GM12873 (cell line): ENCODE data around the gene PITPNM1.

ENCODE experiments used
- TF ChIP-seq, protein P1 (sequence below): IDR thresholded peaks from 2 replicates; pipeline ENCODE4 v1.5.1; 2012; ENCODE audit warnings: low read depth, mild to moderate bottlenecking, moderate library complexity, low read length, control low read depth; ENCODE audit not compliant: insufficient read depth; ENCODE audit errors: missing control alignments

PITPNM1 gene

DNA sequence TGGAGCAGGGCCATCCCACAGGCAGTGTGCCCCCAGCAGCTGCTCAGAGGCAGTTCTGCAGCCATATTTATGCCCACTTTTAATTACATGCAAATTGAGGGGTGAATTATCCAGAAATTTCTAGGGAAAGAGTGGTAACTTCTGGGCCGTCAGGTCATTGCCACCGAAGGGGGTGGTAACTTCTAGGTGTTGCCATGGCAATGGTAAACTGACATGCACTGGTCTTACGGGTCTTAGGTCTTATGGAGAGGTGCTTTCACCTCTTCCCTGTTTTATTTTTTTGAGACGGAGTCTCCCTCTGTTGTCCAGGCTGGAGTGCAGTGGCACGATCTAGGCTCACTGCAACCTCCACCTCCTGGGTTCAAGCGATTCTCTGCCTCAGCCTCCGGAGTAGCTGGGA is 32.3 kb downstream of the PITPNM1 start:
- TF ChIP-seq, protein P1, sequence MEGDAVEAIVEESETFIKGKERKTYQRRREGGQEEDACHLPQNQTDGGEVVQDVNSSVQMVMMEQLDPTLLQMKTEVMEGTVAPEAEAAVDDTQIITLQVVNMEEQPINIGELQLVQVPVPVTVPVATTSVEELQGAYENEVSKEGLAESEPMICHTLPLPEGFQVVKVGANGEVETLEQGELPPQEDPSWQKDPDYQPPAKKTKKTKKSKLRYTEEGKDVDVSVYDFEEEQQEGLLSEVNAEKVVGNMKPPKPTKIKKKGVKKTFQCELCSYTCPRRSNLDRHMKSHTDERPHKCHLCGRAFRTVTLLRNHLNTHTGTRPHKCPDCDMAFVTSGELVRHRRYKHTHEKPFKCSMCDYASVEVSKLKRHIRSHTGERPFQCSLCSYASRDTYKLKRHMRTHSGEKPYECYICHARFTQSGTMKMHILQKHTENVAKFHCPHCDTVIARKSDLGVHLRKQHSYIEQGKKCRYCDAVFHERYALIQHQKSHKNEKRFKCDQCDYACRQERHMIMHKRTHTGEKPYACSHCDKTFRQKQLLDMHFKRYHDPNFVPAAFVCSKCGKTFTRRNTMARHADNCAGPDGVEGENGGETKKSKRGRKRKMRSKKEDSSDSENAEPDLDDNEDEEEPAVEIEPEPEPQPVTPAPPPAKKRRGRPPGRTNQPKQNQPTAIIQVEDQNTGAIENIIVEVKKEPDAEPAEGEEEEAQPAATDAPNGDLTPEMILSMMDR: no peak

DNA sequence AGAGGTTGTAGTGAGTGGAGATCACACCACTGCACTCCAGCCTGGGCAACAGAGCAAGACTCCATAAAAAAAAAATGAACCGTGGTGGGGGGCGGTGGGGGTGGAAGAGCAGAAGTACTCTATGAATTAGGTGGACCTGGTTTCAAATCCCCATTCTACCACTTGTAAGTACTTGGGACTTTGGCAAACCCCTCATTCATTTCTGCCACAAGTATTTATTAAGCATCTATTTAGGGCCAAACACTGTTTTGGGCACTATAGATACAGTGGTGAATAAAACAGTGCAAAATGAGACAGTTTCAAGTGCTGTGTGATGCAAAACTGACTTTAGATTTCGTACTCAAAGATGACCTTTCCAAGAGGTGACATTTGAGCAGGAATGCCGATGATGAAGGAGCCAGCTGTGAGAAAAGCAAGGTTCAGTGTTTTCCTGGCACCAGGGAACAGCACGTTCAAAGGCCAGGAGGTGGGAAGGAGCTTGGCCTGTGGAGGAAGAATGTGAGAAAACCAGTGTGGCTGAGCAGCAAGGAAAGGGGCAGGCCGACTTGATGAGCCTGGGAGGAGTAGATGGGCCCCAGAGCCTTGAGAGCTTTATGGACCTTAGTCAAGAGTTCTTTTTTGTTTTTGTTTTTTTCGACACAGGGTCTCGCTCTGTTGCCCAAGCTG is 34.7 kb downstream of the PITPNM1 start:
- TF ChIP-seq, protein P1: no peak

DNA sequence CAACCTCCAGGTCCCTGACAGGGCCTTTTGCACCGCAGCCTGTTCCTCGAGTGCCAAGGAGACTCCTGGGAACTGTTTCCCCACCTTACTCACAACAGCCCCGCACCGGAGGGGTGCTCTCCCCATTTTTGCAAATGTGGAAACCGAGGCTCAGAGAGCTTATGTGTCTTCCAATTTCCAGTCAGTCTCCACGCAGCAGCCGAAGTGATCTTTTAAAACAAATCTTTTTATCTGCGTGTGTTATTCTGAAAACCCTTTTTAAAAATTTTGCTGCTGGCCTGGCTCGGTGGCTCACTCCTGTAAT is 35.7 kb downstream of the PITPNM1 start:
- TF ChIP-seq, protein P1: no peak

DNA sequence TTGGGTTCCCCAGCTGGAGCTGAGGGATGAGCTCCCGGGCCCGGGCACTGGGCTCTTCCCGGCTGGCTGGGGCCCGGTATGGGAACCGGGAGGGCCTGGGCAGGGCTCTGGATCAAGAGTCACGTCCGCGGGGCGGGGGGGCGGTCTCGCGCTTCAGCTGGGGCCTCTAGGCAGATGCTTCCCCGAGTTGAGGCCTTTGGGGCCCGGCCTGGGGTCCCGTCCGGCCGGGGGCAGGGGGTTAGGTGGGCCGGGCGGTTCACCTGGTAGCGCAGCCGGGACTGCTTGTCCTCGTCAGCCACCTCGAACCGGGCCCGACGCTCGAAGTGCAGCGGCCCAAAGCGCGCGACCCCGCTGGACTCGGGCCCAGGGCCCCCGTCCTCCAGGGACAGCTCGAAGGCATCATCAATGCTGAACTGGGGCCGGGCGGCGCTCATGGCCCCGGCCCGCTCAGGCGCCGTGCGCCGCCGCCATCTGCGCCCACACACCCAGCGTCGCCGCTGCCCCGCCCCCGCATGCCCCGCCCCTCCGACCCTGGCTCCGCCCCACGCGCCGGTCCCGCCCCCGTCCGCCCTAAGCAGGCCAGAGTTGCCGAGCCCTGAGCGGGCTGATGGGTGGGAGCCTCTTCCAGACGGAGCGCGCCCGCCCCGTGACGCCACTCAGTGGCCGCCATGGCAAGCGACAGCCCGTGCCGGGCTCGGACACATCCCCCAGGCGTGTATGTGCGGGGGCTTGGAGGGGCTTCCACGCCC is 36.2 kb downstream of the PITPNM1 start, which contains the start of gene TMEM134:
TSS of gene TMEM134 (minus strand) at position 493 of the 749 bp plus-strand sequence. CDS start at position 434, 59 bp downstream.
- TF ChIP-seq, protein P1: peak; percentile 68

DNA sequence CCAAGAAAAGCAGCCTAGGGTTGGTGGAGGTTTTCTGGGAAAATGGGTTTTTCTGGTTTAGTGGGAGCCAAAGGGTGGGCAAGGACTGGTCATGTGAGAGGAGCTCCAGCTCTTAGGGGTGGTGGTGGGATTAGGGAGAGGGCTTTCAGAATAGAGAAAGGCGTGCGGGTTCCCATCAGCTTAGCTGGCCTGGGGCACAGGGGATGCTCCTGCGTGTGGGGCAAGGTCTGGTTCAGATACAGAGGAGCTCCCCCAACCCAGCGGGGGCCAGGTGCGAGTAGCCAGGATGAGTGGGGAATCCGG is 36.8 kb downstream of the PITPNM1 start:
- TF ChIP-seq, protein P1: no peak

DNA sequence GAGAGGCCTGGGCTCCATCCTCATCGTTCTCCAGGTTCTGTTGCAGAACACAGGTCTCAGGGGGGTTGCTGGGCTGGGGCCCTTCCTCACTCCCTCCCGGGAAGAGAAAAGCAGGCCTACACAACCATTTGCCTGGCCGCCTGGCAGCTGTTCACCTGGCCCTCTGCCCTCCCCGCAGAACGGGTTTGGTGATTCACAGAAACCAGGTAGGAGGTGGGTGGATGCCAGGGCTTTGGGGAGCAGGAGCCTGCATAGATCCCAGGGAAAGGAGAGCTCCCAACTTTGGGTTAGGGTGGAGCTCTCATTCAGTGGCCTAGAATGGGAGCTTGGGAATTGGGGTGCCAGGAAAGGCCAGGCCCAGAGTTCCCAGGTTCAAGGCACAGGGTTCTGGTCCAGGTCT is 37.1 kb downstream of the PITPNM1 start:
- TF ChIP-seq, protein P1: no peak

DNA sequence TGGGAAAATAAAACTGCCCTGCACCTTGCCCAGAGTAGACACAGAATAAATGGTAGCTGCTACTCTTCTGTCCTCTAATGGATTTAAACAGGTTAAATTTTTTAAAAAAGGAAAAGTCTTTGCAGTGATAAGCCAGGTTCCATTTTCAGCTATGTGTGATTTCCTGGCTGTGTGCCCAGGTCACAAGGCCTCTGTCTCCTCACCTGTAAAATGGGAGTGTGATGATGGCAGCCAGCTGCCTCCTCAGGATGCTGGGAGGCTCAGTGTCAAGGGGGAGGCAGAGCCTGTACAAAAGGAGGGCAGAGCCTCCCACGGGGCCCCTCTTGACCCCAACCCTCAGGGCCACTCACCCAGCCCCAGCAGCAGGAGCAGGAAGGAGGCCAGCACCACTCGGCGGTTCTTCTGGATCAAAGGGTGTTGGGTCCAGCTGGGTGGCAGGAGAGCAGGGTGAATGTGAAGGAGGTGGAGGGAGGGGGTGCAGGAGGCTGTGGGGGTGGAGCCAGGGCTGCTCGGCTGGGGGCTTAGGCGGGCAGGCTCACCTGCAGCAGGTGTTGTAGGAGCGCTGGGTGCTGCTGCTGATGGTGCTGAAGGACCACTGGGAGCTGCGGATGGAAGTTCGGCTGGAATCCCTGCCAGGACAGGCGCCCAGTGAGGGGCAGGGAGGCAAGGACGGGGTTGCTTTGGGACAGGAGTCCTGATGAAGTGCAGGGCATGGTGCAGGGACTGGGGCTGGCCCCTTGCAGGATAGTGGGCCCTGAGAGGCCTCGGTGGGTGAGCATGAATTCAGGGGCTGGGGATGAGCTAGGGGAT is 38.0 kb downstream of the PITPNM1 start:
- TF ChIP-seq, protein P1: no peak
